Neutrophil (primary cell): ENCODE data around the gene VPS33B.
"Not testable (repeated sequence)": the region's sequence is repeated elsewhere in the genome, so short reads cannot be mapped to it uniquely, and the experiment has no call there.

Experiments
- H3K27ac ChIP-seq: fragments of 200-600 bp; sonication (generic); 2 replicates; pipeline ENCODE4 v1.5.1; 2016; ENCODE audit warnings: mild to moderate bottlenecking, moderate library complexity
- H3K27me3 ChIP-seq: fragments of 200-600 bp; sonication (generic); 2 replicates; pipeline ENCODE4 v1.6.0; 2016; ENCODE audit warnings: mild to moderate bottlenecking
- H3K36me3 ChIP-seq: fragments of 200-600 bp; sonication (generic); 2 replicates; pipeline ENCODE4 v1.5.1; 2017
- H3K4me1 ChIP-seq, 2 experiments: fragments of 200-600 bp in 1 of 2; sonication (generic) in 1 of 2; 1 replicate in 1 of 2; 2 replicates in 1 of 2; pipeline versions ENCODE4 v1.5.1 to v1.6.1; 2013 to 2016; ENCODE audit warnings: low read depth in 1 of 2, low read length in 1 of 2, mild to moderate bottlenecking in 1 of 2, moderate library complexity in 1 of 2; ENCODE audit not compliant: control insufficient read depth in 1 of 2, insufficient read depth in 1 of 2
- H3K4me3 ChIP-seq, 2 experiments: fragments of 200-600 bp in 1 of 2; sonication (generic) in 1 of 2; 1 replicate in 1 of 2; 2 replicates in 1 of 2; pipeline ENCODE4 v1.5.1; 2013 to 2016; ENCODE audit warnings: low read depth in 1 of 2, low read length in 1 of 2, mild to moderate bottlenecking in 1 of 2, moderate library complexity in 1 of 2
- H3K9me3 ChIP-seq: fragments of 200-600 bp; sonication (generic); 2 replicates; pipeline ENCODE4 v1.5.1; 2016
- CTCF ChIP-seq: fragments of 200-600 bp; sonication (generic); IDR thresholded peaks from 2 replicates; pipeline ENCODE4 v1.5.1; 2016; ENCODE audit warnings: antibody characterized with exemption

Gene VPS33B

GRCh38 chr15:91017716-91018115 lies 4.7 kb downstream of the VPS33B start:
- Histone ChIP-seq H3K4me1 (peaks cover 13 to 17% of the 10 kb centered on the region in 2 experiments), H3K4me3 (no peak overlapping the region), H3K27me3 (no peaks in the 10 kb centered on the region), H3K9me3 (no peaks in the 10 kb centered on the region), H3K27ac (no peak overlapping the region), H3K36me3 (peaks cover 37% of the 10 kb centered on the region)
- no peak for TF ChIP-seq CTCF

- not testable (repeated sequence) for H3K4me1 ChIP-seq, H3K27ac ChIP-seq, H3K27me3 ChIP-seq, H3K4me3 ChIP-seq, H3K9me3 ChIP-seq
- peaks cover 71% of the 10 kb centered on the region for H3K36me3 ChIP-seq
Measured at GRCh38 chr15:91013701-91014100, 8.7 kb downstream of the VPS33B start.

- H3K4me3 ChIP-seq: no peak overlapping the region
- H3K9me3 ChIP-seq: no peaks in the 10 kb centered on the region
- no peak for TF ChIP-seq CTCF
- peaks cover 92% of the 10 kb centered on the region for H3K36me3 ChIP-seq
- H3K27ac ChIP-seq: no peak overlapping the region
- no peaks in the 10 kb centered on the region for H3K4me1 ChIP-seq
- H3K27me3 ChIP-seq: no peaks in the 10 kb centered on the region
Measured at GRCh38 chr15:91007266-91007665, 15.1 kb downstream of the VPS33B start.

- TF ChIP-seq CTCF: no peak
- Histone ChIP-seq H3K27me3 (no peaks in the 10 kb centered on the region), H3K4me1 (no peaks in the 10 kb centered on the region), H3K36me3 (peaks cover 90% of the 10 kb centered on the region), H3K27ac (no peak overlapping the region), H3K9me3 (no peaks in the 10 kb centered on the region), H3K4me3 (no peak overlapping the region)
Measured at GRCh38 chr15:91001209-91001608, 21.2 kb downstream of the VPS33B start.

- peaks cover 9 to 10% of the 10 kb centered on the region in 2 experiments for H3K4me1 ChIP-seq
- no peak overlapping the region for H3K27ac ChIP-seq
- peaks cover 65% of the 10 kb centered on the region for H3K36me3 ChIP-seq
- H3K4me3 ChIP-seq: no peak overlapping the region
- TF ChIP-seq CTCF: no peak
- H3K9me3 ChIP-seq: no peaks in the 10 kb centered on the region
- no peaks in the 10 kb centered on the region for H3K27me3 ChIP-seq
Measured at GRCh38 chr15:90998737-90999136, 23.7 kb downstream of the VPS33B start.

GRCh38 chr15:90994417-90995311 lies 27.7 kb downstream of the VPS33B start, which contains the start of gene PRC1:
PRC1 (minus strand) TSS chr15:90994535; CDS start chr15:90994417, 118 bp downstream.
- Histone ChIP-seq H3K36me3 (peaks cover 26% of the 10 kb centered on the region), H3K27me3 (no peaks in the 10 kb centered on the region), H3K4me1 (peaks cover 12 to 13% of the 10 kb centered on the region in 2 experiments), H3K9me3 (no peaks in the 10 kb centered on the region), H3K27ac (peak within 1 kb of the TSS; percentile 65), H3K4me3 (peak within 1 kb of the TSS; percentile 84 to 98)
- TF ChIP-seq CTCF: peak; percentile 50
